Activated B cell treated with CpG ODN at 0.5 μM for 24 hours (primary cell): ENCODE results near the gene POLN. TPM values are rescaled to one million over a fixed set of nuclear protein-coding genes. Genes with fewer than 3 reads are reported as not detected.

Experiments used
- ATAC-seq: fragments of 200-7000 bp; cut with Tn5 transposase; one replicate; pipeline ENCODE4 v1.10.0; 2021; ENCODE audit warnings: low read depth, mild to moderate bottlenecking, moderate library complexity
- CTCF ChIA-PET: fragments of 350-600 bp; sonication (Branson Sonifier 250); formaldehyde crosslinking; loops from one replicate; lab custom pipeline; 2021; ENCODE audit warnings: antibody characterized with exemption; lab: Charles Lee
- POLR2A ChIA-PET: fragments of 350-600 bp; sonication (Branson Sonifier 250); formaldehyde crosslinking; loops from one replicate; lab custom pipeline; 2021; ENCODE audit warnings: antibody characterized with exemption; lab: Charles Lee
- DNase-seq: peaks from one replicate; pipeline ENCODE4 v3.0.0; 2022
- H3K27ac Mint-ChIP-seq: one replicate; pipeline ENCODE4 v1.8.0; 2020; ENCODE audit warnings: mixed read lengths
- H3K27me3 Mint-ChIP-seq: one replicate; pipeline ENCODE4 v1.8.0; 2021; ENCODE audit warnings: mixed read lengths
- H3K36me3 Mint-ChIP-seq: one replicate; pipeline ENCODE4 v1.8.0; 2021; ENCODE audit warnings: low read depth, mixed read lengths
- H3K4me1 Mint-ChIP-seq: one replicate; pipeline ENCODE4 v1.8.0; 2021; ENCODE audit warnings: mixed read lengths
- H3K4me3 Mint-ChIP-seq: one replicate; pipeline ENCODE4 v1.8.0; 2020; ENCODE audit warnings: mild to moderate bottlenecking, mixed read lengths
- H3K9me3 Mint-ChIP-seq: one replicate; pipeline ENCODE4 v1.8.0; 2020; ENCODE audit warnings: mixed read lengths
- intact Hi-C: fragments of 100-400 bp; cut with micrococcal nuclease; formaldehyde crosslinking; loops from one replicate; pipeline ENCODE4 v1.15.1; 2024
- total RNA-seq: library from RNA; stranded (reverse); gene quantifications from 2 replicates; pipeline ENCODE4 v1.2.3, GENCODE V29; 2022
- TF ChIP-seq, protein P1 (sequence below): fragments of 200-600 bp; IDR thresholded peaks from one replicate; pipeline ENCODE4 v1.8.0; 2022; ENCODE audit warnings: antibody characterized with exemption, mild to moderate bottlenecking

The POLN gene
- total RNA-seq, 1 donor from 2014 or later = 1.4 TPM

GRCh38 chr4:2262944-2263250, 21.0 kb upstream of the POLN start:
- DNase-seq (no peak), ATAC-seq (no peak)
- intact Hi-C loops = loop anchor here (1.0 to 5.0 kb wide), 11 partner anchors 19 to 811 kb away; partner anchors contain the start of genes FAM193A, GRK4, HAUS3 and HTT
- CTCF ChIA-PET = no interaction called here
- POLR2A ChIA-PET = interaction anchor here (0.7 to 2.7 kb wide), 10 partner anchors 19 to 235 kb away, joined by 4 to 36 read pairs (median 11); partner anchors contain the start of genes HAUS3 and POLN
- TF ChIP-seq, protein P1, sequence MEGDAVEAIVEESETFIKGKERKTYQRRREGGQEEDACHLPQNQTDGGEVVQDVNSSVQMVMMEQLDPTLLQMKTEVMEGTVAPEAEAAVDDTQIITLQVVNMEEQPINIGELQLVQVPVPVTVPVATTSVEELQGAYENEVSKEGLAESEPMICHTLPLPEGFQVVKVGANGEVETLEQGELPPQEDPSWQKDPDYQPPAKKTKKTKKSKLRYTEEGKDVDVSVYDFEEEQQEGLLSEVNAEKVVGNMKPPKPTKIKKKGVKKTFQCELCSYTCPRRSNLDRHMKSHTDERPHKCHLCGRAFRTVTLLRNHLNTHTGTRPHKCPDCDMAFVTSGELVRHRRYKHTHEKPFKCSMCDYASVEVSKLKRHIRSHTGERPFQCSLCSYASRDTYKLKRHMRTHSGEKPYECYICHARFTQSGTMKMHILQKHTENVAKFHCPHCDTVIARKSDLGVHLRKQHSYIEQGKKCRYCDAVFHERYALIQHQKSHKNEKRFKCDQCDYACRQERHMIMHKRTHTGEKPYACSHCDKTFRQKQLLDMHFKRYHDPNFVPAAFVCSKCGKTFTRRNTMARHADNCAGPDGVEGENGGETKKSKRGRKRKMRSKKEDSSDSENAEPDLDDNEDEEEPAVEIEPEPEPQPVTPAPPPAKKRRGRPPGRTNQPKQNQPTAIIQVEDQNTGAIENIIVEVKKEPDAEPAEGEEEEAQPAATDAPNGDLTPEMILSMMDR = no peak
- no peaks in the 10 kb centered on the region for H3K9me3 Mint-ChIP-seq
- peaks cover 2% of the 10 kb centered on the region for H3K36me3 Mint-ChIP-seq
- no peaks in the 10 kb centered on the region for H3K27me3 Mint-ChIP-seq
- H3K4me1 Mint-ChIP-seq = peaks cover 16% of the 10 kb centered on the region
- peak overlapping the region; percentile 78 for H3K4me3 Mint-ChIP-seq
- peak overlapping the region; percentile 85 for H3K27ac Mint-ChIP-seq

GRCh38 chr4:2262145-2262943, 20.4 kb upstream of the POLN start:
- Mint-ChIP-seq H3K27ac (peak overlapping the region; percentile 85), H3K36me3 (peaks cover 5% of the 10 kb centered on the region), H3K4me1 (peaks cover 18% of the 10 kb centered on the region), H3K4me3 (peak overlapping the region; percentile 78), H3K9me3 (no peaks in the 10 kb centered on the region), H3K27me3 (no peaks in the 10 kb centered on the region)
- ChIA-PET POLR2A (interaction anchor here (0.6 to 2.7 kb wide), 21 partner anchors 11 to 550 kb away, joined by 3 to 36 read pairs (median 6); partner anchors contain the start of genes CFAP99, HAUS3, NELFA and POLN), CTCF (interaction anchor here (0.9 kb wide), 1 partner anchor 206 kb away, joined by 3 read pairs; no protein-coding TSS in a partner anchor)
- peak; percentile 95 for DNase-seq
- ATAC-seq = peak; percentile 89
- TF ChIP-seq, protein P1 = no peak
- intact Hi-C loops = loop anchor here (1.0 to 5.0 kb wide), 11 partner anchors 20 to 812 kb away; partner anchors contain the start of genes FAM193A, GRK4, HAUS3 and HTT

GRCh38 chr4:2261853-2262144, 19.9 kb upstream of the POLN start, which contains the start of gene MXD4:
MXD4 (minus strand) TSS chr4:2262109; CDS start chr4:2261980, 129 bp downstream.
- H3K4me3 Mint-ChIP-seq = peak within 1 kb of the TSS; percentile 78
- peaks cover 8% of the 10 kb centered on the region for H3K36me3 Mint-ChIP-seq
- DNase-seq (no peak), ATAC-seq (no peak)
- H3K27me3 Mint-ChIP-seq = no peaks in the 10 kb centered on the region
- POLR2A ChIA-PET = interaction anchor here (0.6 to 2.7 kb wide), 18 partner anchors 11 to 550 kb away, joined by 3 to 36 read pairs (median 7); partner anchors contain the start of genes CFAP99, HAUS3, POLN and RNF4
- peak within 1 kb of the TSS; percentile 85 for H3K27ac Mint-ChIP-seq
- intact Hi-C loops = loop anchor here (1.0 to 5.0 kb wide), 11 partner anchors 19 to 813 kb away; partner anchors contain the start of genes FAM193A, GRK4, HAUS3 and HTT
- CTCF ChIA-PET = interaction anchor here (0.9 kb wide), 1 partner anchor 207 kb away, joined by 3 read pairs; no protein-coding TSS in a partner anchor
- H3K4me1 Mint-ChIP-seq = peaks cover 23% of the 10 kb centered on the region
- H3K9me3 Mint-ChIP-seq = no peaks in the 10 kb centered on the region
- TF ChIP-seq, protein P1 = no peak

- H3K4me1 Mint-ChIP-seq = peaks cover 25% of the 10 kb centered on the region
- DNase-seq (peak; percentile 64), ATAC-seq (peak; percentile 11)
- POLR2A ChIA-PET = interaction anchor here (1.0 to 2.7 kb wide), 9 partner anchors 19 to 549 kb away, joined by 3 to 36 read pairs (median 10); partner anchors contain the start of genes HAUS3, POLN, RNF4 and SLBP
- H3K4me3 Mint-ChIP-seq = peak overlapping the region; percentile 78
- peak overlapping the region; percentile 61 for H3K27ac Mint-ChIP-seq
- CTCF ChIA-PET = no interaction called here
- intact Hi-C loops = loop anchor here (5.0 kb wide), 3 partner anchors 36 to 254 kb away; partner anchors contain the start of gene NELFA
- H3K36me3 Mint-ChIP-seq = peaks cover 10% of the 10 kb centered on the region
- H3K9me3 Mint-ChIP-seq = no peaks in the 10 kb centered on the region
- TF ChIP-seq, protein P1 = no peak
- no peaks in the 10 kb centered on the region for H3K27me3 Mint-ChIP-seq
Measured at GRCh38 chr4:2261110-2261852, 19.4 kb upstream of the POLN start.
